ENCODE data around the gene SLN.

The SLN gene

GRCh38 chr11:107691000-107691750, 20.7 kb downstream of the SLN start:
- Histone ChIP-seq H3K9me3 (ENCODE audit: control insufficient read depth, insufficient read depth, low read depth, low read length) (no peaks in the 10 kb centered on the region), H3K4me3 (ENCODE audit: low read depth, low read length) (no peak overlapping the region), H3K27ac (ENCODE audit: extremely low read depth, low read depth, low read length) (no peak overlapping the region), H3K36me3 (ENCODE audit: control insufficient read depth in 2 of 2, insufficient read depth in 1 of 2, low read length in 2 of 2) (no peaks in the 10 kb centered on the region), H3K4me1 (ENCODE audit: control insufficient read depth, insufficient read depth, low read length) (no peaks in the 10 kb centered on the region)
- TF ChIP-seq ZEB2 (tag by site-specific recombination; IDR thresholded peaks at IDR 0.05) (peak; percentile 53; the same call in 1 of the 2 replicates), OSR2 (tag by site-specific recombination; IDR thresholded peaks at IDR 0.05) (peak; percentile 45; the same call in 1 of the 2 replicates), ZBTB17 (tag by site-specific recombination; IDR thresholded peaks at IDR 0.05) (peak; percentile 35; the same call in 1 of the 2 replicates), ZBTB1 (tag by site-specific recombination; IDR thresholded peaks at IDR 0.05) (no peak), EGR2 (tag by site-specific recombination; IDR thresholded peaks at IDR 0.05; ENCODE audit: low read depth) (no peak), ZNF18 (tag by site-specific recombination; IDR thresholded peaks at IDR 0.05) (0 out of 2 replicates have a peak, but pooled peaks have one; percentile 12), KLF17 (tag by site-specific recombination; IDR thresholded peaks at IDR 0.05) (no peak), WT1 (tag by site-specific recombination; IDR thresholded peaks at IDR 0.05) (peak; percentile 88), ATF2 (tag by site-specific recombination; IDR thresholded peaks at IDR 0.05; ENCODE audit: low read depth) (no peak), ZNF549 (tag by site-specific recombination; IDR thresholded peaks at IDR 0.05) (peak; percentile 33; the same call in 1 of the 2 replicates), FEZF1 (tag by site-specific recombination; IDR thresholded peaks at IDR 0.05) (peak; percentile 54), OVOL3 (tag by site-specific recombination; IDR thresholded peaks at IDR 0.05) (0 out of 2 replicates have a peak, but pooled peaks have one; percentile 34), ZNF629 (tag by site-specific recombination; IDR thresholded peaks at IDR 0.05) (0 out of 2 replicates have a peak, but pooled peaks have one; percentile 18), ZNF843 (tag by site-specific recombination; IDR thresholded peaks at IDR 0.05) (peak; percentile 90), KLF8 (tag by site-specific recombination; IDR thresholded peaks at IDR 0.05) (0 out of 2 replicates have a peak, but pooled peaks have one; percentile 22), ZXDB (tag by site-specific recombination; IDR thresholded peaks at IDR 0.05) (peak; percentile 73), BCL11B (tag by site-specific recombination; IDR thresholded peaks at IDR 0.05; ENCODE audit: low read depth) (peak; percentile 31; the same call in 1 of the 2 replicates), ZNF580 (tag by site-specific recombination; IDR thresholded peaks at IDR 0.05) (0 out of 2 replicates have a peak, but pooled peaks have one; percentile 28)
- TF ChIP-seq, protein P1, sequence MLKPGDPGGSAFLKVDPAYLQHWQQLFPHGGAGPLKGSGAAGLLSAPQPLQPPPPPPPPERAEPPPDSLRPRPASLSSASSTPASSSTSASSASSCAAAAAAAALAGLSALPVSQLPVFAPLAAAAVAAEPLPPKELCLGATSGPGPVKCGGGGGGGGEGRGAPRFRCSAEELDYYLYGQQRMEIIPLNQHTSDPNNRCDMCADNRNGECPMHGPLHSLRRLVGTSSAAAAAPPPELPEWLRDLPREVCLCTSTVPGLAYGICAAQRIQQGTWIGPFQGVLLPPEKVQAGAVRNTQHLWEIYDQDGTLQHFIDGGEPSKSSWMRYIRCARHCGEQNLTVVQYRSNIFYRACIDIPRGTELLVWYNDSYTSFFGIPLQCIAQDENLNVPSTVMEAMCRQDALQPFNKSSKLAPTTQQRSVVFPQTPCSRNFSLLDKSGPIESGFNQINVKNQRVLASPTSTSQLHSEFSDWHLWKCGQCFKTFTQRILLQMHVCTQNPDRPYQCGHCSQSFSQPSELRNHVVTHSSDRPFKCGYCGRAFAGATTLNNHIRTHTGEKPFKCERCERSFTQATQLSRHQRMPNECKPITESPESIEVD (tag by site-specific recombination; IDR thresholded peaks at IDR 0.05): peak; percentile 71; the same call in 1 of the 2 replicates
- POLR2A ChIA-PET: no interaction called here
- CTCF ChIA-PET: interaction anchor here (0.5 to 4.9 kb wide), 5 partner anchors 10 to 752 kb away, joined by 3 to 98 read pairs (median 3); partner anchors contain the start of gene ALKBH8

Measured in HEK293 (cell line).